Stimulated activated CD4-positive, alpha-beta T cell treated with anti-CD3 and anti-CD28 coated beads, Interleukin-4, amount 100 ng/mL, for 4 hours (primary cell): ENCODE results near the gene MYRFL.

Experiments
- DNase-seq, 2 experiments: peaks; one replicate each; pipeline ENCODE4 v3.0.0-alpha.2; 2020

The MYRFL gene

GRCh38 chr12:69935651-69936100 is 110.6 kb downstream of the MYRFL start:
- DNase-seq = no peak

- no peak for DNase-seq
Observed at GRCh38 chr12:69936214-69936731, 111.2 kb downstream of the MYRFL start.

- DNase-seq = no peak
Observed at GRCh38 chr12:69936766-69937165, 111.7 kb downstream of the MYRFL start.

- no peak for DNase-seq
Observed at GRCh38 chr12:69947123-69947522, 122.1 kb downstream of the MYRFL start.

- no peak for DNase-seq
Observed at GRCh38 chr12:69947897-69948296, 122.9 kb downstream of the MYRFL start.

- no peak for DNase-seq
Observed at GRCh38 chr12:69948851-69949250, 123.8 kb downstream of the MYRFL start.

- DNase-seq = no peak
Observed at GRCh38 chr12:69949311-69950002, 124.4 kb downstream of the MYRFL start.

- DNase-seq = no peak
Observed at GRCh38 chr12:69951108-69951507, 126.1 kb downstream of the MYRFL start.

GRCh38 chr12:69952890-69953289 is 127.9 kb downstream of the MYRFL start:
- no peak for DNase-seq

GRCh38 chr12:69961246-69961645 is 136.2 kb downstream of the MYRFL start:
- DNase-seq = no peak

- DNase-seq = no peak
Observed at GRCh38 chr12:69966409-69966808, 141.4 kb downstream of the MYRFL start.

- no peak for DNase-seq
Observed at GRCh38 chr12:69966839-69967238, 141.8 kb downstream of the MYRFL start.

- no peak for DNase-seq
Observed at GRCh38 chr12:69969011-69969410, 144.0 kb downstream of the MYRFL start.

GRCh38 chr12:69972136-69972535 is 147.1 kb downstream of the MYRFL start:
- no peak for DNase-seq

- DNase-seq = no peak
Observed at GRCh38 chr12:69978020-69978419, 153.0 kb downstream of the MYRFL start.

GRCh38 chr12:69981881-69982475 is 157.0 kb downstream of the MYRFL start:
- DNase-seq = no peak

GRCh38 chr12:69984241-69984640 is 159.2 kb downstream of the MYRFL start:
- DNase-seq = no peak

- DNase-seq = no peak
Observed at GRCh38 chr12:69985656-69986055, 160.6 kb downstream of the MYRFL start.

- DNase-seq = no peak
Observed at GRCh38 chr12:69986114-69986513, 161.1 kb downstream of the MYRFL start.

GRCh38 chr12:69987579-69988091 is 162.6 kb downstream of the MYRFL start:
- DNase-seq = no peak

GRCh38 chr12:69988481-69989321 is 163.7 kb downstream of the MYRFL start:
- DNase-seq = no peak

- no peak for DNase-seq
Observed at GRCh38 chr12:69991690-69992288, 166.8 kb downstream of the MYRFL start.

GRCh38 chr12:69993433-69993832 is 168.4 kb downstream of the MYRFL start:
- no peak for DNase-seq
